ENCODE results near the gene P3H4. TPM values are rescaled to one million over a fixed set of nuclear protein-coding genes. Genes with fewer than 3 reads are reported as not detected.
"Not testable (repeated sequence)": the region's sequence is repeated elsewhere in the genome, so short reads cannot be mapped to it uniquely, and the experiment has no call there.

Gene P3H4
- total RNA-seq, 1 experiment from 2014 or later, result 29.6 TPM

- BruUV-seq (replicated peaks), result no TSS peak
- POLR2A ChIA-PET (ENCODE audit: unreplicated experiment), result no interaction called here
Measured at GRCh38 chr17:41849251-41849990, 37.7 kb upstream of the P3H4 start.

GRCh38 chr17:41848788-41849187 lies 37.0 kb upstream of the P3H4 start:
- ATAC-seq (no peak), DNase-seq (no peak)
- ChIA-PET POLR2A (ENCODE audit: unreplicated experiment) (no interaction called here), CTCF (no interaction called here)
- Histone ChIP-seq H3K36me3 (ENCODE audit: low read depth, low read length) (peaks cover 6% of the 10 kb centered on the region), H3K9ac (ENCODE audit: low read length) (no peak overlapping the region), H2AFZ (ENCODE audit: low read length) (no peak overlapping the region), H3K9me2 (replicated peaks; ENCODE audit: low read length) (no peaks in the 10 kb centered on the region), H3K4me1 (ENCODE audit: insufficient read depth, low read length) (no peaks in the 10 kb centered on the region), H3K4me3 (ENCODE audit: low read length) (no peak overlapping the region), H4K20me1 (ENCODE audit: low read length) (0 out of 2 replicates have a peak, but pooled peaks cover 3% of the 10 kb centered on the region), H3K9me3 (ENCODE audit: low read length) (no peaks in the 10 kb centered on the region), H3K4me2 (ENCODE audit: low read length) (no peak overlapping the region), H3F3A (ENCODE audit: low read length, unreplicated experiment) (no peaks in the 10 kb centered on the region), H3K27ac (ENCODE audit: low read length) (no peak overlapping the region), H3K27me3 (ENCODE audit: low read length) (no peaks in the 10 kb centered on the region), H3K79me2 (ENCODE audit: low read length) (peaks cover 54% of the 10 kb centered on the region)
- no TSS peak for BruUV-seq (replicated peaks)
- intact Hi-C loops (cut with micrococcal nuclease), result no loop called here
- TF ChIP-seq EZH2phosphoT487 (IDR thresholded peaks at IDR 0.05; ENCODE audit: borderline replicate concordance, low read length) (no peak), CTCF (conservative IDR thresholded peaks at IDR 0.05; ENCODE audit: low read depth, low read length) (no peak), EZH2 (IDR thresholded peaks at IDR 0.05; ENCODE audit: low read length, unreplicated experiment) (no peak)

More at GRCh38 chr17:41849251-41849990, 37.7 kb upstream of the P3H4 start:
- Histone ChIP-seq H3K4me2 (ENCODE audit: low read length) (no peak overlapping the region), H3K9ac (ENCODE audit: low read length) (no peak overlapping the region), H4K20me1 (ENCODE audit: low read length) (0 out of 2 replicates have a peak, but pooled peaks cover 3% of the 10 kb centered on the region), H3K4me3 (ENCODE audit: low read length) (no peak overlapping the region), H3K9me3 (ENCODE audit: low read length) (no peaks in the 10 kb centered on the region), H3K27me3 (ENCODE audit: low read length) (no peaks in the 10 kb centered on the region), H3K79me2 (ENCODE audit: low read length) (peaks cover 60% of the 10 kb centered on the region), H3K4me1 (ENCODE audit: insufficient read depth, low read length) (no peaks in the 10 kb centered on the region), H3K27ac (ENCODE audit: low read length) (no peak overlapping the region), H3F3A (ENCODE audit: low read length, unreplicated experiment) (no peaks in the 10 kb centered on the region), H3K36me3 (ENCODE audit: low read depth, low read length) (peaks cover 7% of the 10 kb centered on the region), H3K9me2 (replicated peaks; ENCODE audit: low read length) (no peaks in the 10 kb centered on the region), H2AFZ (ENCODE audit: low read length) (no peak overlapping the region)
- intact Hi-C loops (cut with micrococcal nuclease), result no loop called here
- TF ChIP-seq EZH2phosphoT487 (IDR thresholded peaks at IDR 0.05; ENCODE audit: borderline replicate concordance, low read length) (no peak), CTCF (conservative IDR thresholded peaks at IDR 0.05; ENCODE audit: low read depth, low read length) (no peak), EZH2 (IDR thresholded peaks at IDR 0.05; ENCODE audit: low read length, unreplicated experiment) (no peak)
- DNase-seq, result no peak
- ATAC-seq, result no peak
- CTCF ChIA-PET, result no interaction called here

GRCh38 chr17:41844971-41845370 lies 33.2 kb upstream of the P3H4 start:
- Histone ChIP-seq H3F3A (ENCODE audit: low read length, unreplicated experiment) (no peaks in the 10 kb centered on the region), H3K27ac (ENCODE audit: low read length) (no peak overlapping the region), H3K9me3 (ENCODE audit: low read length) (no peaks in the 10 kb centered on the region), H3K27me3 (ENCODE audit: low read length) (no peaks in the 10 kb centered on the region), H3K4me2 (ENCODE audit: low read length) (no peak overlapping the region), H3K9ac (ENCODE audit: low read length) (no peak overlapping the region), H2AFZ (ENCODE audit: low read length) (no peak overlapping the region), H3K79me2 (ENCODE audit: low read length) (peaks cover 18% of the 10 kb centered on the region), H4K20me1 (ENCODE audit: low read length) (no peaks in the 10 kb centered on the region), H3K36me3 (ENCODE audit: low read depth, low read length) (no peaks in the 10 kb centered on the region), H3K4me1 (ENCODE audit: insufficient read depth, low read length) (no peaks in the 10 kb centered on the region), H3K4me3 (ENCODE audit: low read length) (no peak overlapping the region), H3K9me2 (replicated peaks; ENCODE audit: low read length) (no peaks in the 10 kb centered on the region)
- DNase-seq (peak; percentile 30), ATAC-seq (no peak)
- CTCF ChIA-PET, result no interaction called here
- no peak for TF ChIP-seq CTCF (conservative IDR thresholded peaks at IDR 0.05; ENCODE audit: low read depth, low read length)
- POLR2A ChIA-PET (ENCODE audit: unreplicated experiment), result no interaction called here
- intact Hi-C loops (cut with micrococcal nuclease), result no loop called here
- BruUV-seq (replicated peaks), result no TSS peak

- H3K4me2 ChIP-seq (ENCODE audit: low read length); H4K20me1 ChIP-seq (ENCODE audit: low read length); H3K79me2 ChIP-seq (ENCODE audit: low read length); H2AFZ ChIP-seq (ENCODE audit: low read length); BruUV-seq (replicated peaks); H3K9me3 ChIP-seq (ENCODE audit: low read length); CTCF ChIA-PET; H3K27ac ChIP-seq (ENCODE audit: low read length); H3K36me3 ChIP-seq (ENCODE audit: low read depth, low read length); intact Hi-C loops (cut with micrococcal nuclease); H3K9ac ChIP-seq (ENCODE audit: low read length); H3K27me3 ChIP-seq (ENCODE audit: low read length); H3F3A ChIP-seq (ENCODE audit: low read length, unreplicated experiment); H3K4me1 ChIP-seq (ENCODE audit: insufficient read depth, low read length); ATAC-seq; H3K9me2 ChIP-seq (replicated peaks; ENCODE audit: low read length); DNase-seq; POLR2A ChIA-PET (ENCODE audit: unreplicated experiment); H3K4me3 ChIP-seq (ENCODE audit: low read length): not testable (repeated sequence)
Measured at GRCh38 chr17:41840781-41841180, 29.0 kb upstream of the P3H4 start.
